Loucy (cell line): ENCODE results near the gene MYO1F.

Source experiments
- CTCF ChIP-seq: fragments of 200-600 bp; sonication (generic); conservative IDR thresholded peaks from 2 replicates; pipeline ENCODE4 v1.5.1; 2014; ENCODE audit warnings: mild to moderate bottlenecking, antibody characterized with exemption, low read length
- EZH2phosphoT487 ChIP-seq: fragments of 200-600 bp; IDR thresholded peaks from 2 replicates; pipeline ENCODE4 v1.6.1; 2018; ENCODE audit warnings: antibody characterized with exemption, mild to moderate bottlenecking, moderate library complexity, borderline replicate concordance

DNA sequence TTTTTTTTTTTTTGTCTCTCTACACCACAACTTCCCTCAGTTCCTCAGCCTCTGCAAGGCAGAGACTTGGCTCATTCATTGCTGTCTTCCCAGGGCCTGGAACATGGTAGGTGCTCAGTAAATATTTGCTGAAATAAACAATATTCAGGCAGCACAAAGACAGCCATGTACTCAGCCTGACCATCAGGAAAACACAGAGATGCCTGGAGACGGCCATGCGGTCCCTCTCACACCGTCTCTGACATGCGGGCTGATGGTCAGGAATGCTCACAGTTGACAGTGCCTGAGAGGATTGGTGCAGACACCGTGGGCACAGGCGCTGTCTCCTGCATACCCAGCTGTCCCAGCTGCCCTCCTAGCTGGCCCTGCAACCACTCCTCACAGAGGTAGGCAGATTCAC, 75.7 kb downstream of the MYO1F start:
- no peak for TF ChIP-seq CTCF
- TF ChIP-seq EZH2phosphoT487: no peak
